GM12872 (cell line): ENCODE measurements around the gene SOAT2.
A peak's percentile ranks its signal among the peaks of the same experiment; 100 is the strongest.

Experiments used
- CTCF ChIP-seq: IDR thresholded peaks from 3 replicates; pipeline ENCODE4 v1.5.1; 2011; ENCODE audit warnings: low read depth, mild to moderate bottlenecking, low read length, moderate library complexity; ENCODE audit not compliant: insufficient read depth

Gene SOAT2

DNA sequence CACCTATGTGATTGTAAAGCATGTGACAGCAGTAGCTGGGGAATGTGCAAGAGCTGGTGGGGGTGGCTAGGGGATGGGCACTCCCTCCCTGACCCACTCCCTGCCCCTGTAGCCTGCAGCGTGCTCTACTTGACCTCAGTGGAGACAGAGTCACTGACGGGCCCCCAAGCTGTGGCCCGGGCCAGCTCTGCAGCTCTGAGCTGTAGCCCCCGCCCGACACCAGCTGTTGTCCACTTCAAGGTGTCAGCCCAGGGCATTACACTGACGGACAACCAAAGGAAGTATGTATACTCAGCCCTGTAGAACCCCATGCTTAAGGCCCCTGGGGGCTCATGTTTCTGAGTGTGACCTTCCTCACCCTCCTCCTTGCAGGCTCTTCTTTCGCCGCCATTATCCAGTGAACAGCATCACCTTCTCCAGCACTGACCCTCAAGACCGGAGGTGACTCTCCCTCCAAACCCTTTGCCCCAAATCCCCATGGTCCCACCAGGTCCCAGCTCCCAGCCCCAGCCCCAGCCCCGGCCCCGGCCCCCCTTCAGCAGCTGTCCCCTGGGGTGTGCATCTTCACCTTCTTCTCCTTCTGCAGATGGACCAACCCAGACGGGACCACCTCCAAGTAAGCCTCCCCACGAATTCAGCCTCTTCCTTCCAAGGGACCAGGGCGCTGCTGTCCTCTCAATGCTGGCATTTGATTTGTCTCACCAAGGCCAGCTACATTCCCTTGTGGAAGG is 40.1 kb upstream of the SOAT2 start:
- TF ChIP-seq CTCF, result no peak

GRCh38 chr12:53063708-53064612 is 39.3 kb upstream of the SOAT2 start:
- no peak for TF ChIP-seq CTCF

DNA sequence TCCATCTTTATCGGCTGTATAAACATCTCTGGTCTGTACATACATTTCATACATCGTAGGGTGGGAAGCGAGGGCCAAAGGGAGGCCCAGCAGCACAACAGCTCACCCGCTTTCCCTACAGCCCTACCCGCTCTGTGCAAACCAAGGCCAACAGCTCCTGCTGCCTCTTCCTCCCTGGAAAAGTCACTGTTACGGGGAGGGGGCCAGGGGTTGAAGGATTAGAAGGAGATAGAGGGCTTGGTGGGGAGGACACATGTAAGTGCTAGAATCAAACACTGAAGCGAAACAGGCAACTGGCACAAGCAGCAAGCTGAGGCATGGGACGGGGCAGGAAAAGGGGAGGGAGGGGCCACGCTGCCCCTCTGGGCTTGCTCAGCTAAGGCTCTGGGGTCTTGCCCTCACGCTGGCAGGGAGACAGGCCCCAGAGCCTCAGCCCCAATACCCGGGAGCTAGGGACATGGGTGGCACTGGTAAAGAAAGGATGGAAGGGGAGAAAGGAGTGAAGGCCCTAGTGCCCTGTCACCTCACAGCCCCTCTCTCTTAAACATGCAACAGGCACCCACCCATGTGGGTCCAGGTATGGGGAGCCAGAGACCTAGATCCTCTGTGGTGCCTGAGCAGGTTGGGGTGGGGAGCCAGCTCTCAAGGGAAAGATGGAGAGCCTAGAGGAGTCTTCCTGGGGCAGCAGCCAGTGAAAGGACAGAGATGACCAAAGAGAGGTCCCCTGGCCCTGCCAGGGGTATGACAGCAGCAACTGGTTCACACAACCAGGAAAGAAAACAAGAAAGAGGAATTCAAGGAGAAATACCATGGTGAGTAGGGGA is 38.5 kb upstream of the SOAT2 start:
- TF ChIP-seq CTCF, result no peak

DNA sequence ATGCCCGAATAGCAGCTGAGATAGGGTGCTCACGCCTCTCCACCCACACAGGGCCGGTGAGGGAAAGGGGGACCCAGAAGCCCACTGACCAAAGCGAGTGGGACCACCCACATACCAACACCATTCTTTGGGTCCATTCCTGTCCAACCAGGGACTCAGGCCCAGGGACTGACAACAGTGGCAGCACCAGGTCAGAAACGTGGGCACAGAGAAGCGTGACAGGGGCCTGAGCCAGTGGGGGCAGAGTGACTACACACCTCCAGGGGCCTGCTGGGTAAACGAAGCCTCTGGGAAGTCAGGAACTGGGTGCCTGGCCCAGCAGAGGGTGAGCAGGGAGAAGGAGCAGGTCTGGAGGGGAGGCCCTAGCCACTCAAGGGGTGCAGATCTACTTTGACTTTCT is 37.8 kb upstream of the SOAT2 start:
- TF ChIP-seq CTCF, result no peak

DNA sequence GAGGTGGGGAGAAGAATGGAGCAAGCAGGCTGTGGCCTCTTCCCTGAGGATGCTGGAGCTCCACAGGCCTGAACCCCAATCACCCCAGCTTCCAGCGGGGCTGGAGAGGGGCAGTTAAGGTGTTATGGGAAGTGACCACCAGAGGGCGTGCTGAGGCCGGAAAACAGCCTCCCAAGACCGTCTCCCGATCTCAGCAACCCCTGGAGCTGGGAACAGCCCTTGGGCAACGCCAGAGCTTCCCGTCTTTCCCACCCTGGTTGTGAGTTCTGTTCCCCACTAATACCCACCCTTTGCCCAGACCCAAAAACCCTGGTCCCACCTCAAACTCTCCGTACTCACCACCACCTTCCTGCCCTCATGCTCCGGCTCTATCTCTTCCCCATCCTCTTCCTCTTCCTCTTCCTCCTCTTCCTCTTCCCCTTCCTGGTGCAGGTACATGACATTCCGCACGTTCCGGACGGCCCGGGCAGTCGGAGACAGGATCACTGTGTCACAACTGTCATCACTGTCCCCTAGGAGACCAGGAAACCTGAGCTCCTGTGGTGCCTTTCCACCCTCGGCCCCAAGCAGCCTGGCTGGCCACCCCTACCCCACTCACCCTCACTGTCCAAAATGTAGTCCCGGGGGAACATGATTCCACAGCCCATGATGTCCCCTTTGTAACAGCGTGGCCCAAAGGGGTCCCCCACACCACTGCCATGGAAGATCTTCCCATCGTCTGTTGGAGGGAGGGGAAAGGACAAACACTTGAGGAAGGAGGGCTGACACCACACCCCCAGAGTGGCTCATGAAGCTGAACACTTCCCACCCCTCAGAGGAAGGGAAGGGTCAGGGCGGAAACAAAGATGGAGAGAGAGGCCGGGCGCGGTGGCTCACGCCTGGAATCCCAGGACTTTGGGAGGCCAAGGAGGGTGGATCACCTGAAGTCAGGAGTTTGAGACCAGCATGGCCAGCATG is 37.0 kb upstream of the SOAT2 start:
- TF ChIP-seq CTCF, result peak; percentile 92

DNA sequence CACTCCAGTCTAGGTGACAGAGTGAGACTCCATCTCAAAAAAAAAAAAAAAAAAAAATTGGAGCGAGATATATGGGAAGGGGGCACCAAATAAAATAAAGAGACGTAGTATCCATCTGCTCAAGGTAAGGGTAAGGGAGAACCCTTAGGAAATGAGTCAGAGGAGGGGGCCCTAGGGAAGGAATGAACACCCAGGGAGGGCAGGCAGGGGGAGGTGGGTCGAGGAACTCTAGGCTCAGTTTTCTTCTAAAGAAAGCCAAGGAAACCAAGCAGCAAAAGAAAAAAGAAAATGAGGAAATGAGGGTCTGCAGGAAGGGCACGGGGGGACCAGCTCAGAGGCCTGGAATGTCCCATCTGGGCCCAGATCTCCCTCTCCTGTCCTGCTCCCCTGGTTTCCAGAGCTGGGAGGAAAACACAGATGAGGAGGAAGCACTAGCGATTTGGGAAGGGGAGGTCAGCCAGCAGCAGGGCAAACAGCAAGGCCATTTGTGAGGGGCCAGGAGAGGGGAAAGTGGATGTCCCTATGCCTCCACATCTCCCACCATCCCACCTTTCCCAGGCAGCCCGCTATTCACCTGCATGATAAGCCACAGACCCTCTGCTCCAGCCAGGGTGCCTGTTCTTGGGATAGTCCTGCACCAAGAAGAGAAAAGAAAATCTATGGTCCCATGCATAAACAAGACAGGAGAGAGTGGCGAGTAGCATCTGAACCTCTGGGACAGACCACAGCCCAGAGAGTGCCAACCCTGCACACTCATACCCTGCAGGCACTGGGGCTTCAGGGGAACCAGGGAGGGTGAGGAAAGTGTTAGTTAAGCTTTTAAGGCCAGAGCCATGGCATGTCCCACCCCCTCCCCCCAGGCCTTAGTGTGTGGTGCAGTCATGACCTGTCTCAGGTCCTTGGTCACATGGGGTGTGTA is 36.0 kb upstream of the SOAT2 start:
- TF ChIP-seq CTCF, result no peak
